KMS-11 (cell line): Measurements from ENCODE around the gene E4F1.
"Not testable (repeated sequence)": the region's sequence is repeated elsewhere in the genome, so short reads cannot be mapped to it uniquely, and the experiment has no call there.

Experiments used
- H2AFZ ChIP-seq: fragments of 200-600 bp; sonication (generic); 2 replicates; pipeline ENCODE4 v1.6.1; 2016; ENCODE audit warnings: antibody characterized with exemption, mixed run types, low read depth
- H3K27ac ChIP-seq: fragments of 200-600 bp; sonication (generic); 2 replicates; pipeline ENCODE4 v1.6.1; 2016; ENCODE audit warnings: mild to moderate bottlenecking, mixed run types
- H3K27me3 ChIP-seq: fragments of 200-600 bp; sonication (generic); 2 replicates; pipeline ENCODE4 v1.6.1; 2017; ENCODE audit warnings: mild to moderate bottlenecking, low read depth, mixed run types, moderate library complexity; ENCODE audit not compliant: insufficient read depth
- H3K36me3 ChIP-seq: fragments of 200-600 bp; sonication (generic); 2 replicates; pipeline ENCODE4 v1.6.1; 2017; ENCODE audit warnings: mild to moderate bottlenecking, mixed run types; ENCODE audit not compliant: insufficient read depth
- H3K4me1 ChIP-seq: fragments of 200-600 bp; sonication (generic); 2 replicates; pipeline ENCODE4 v1.6.1; 2016; ENCODE audit warnings: mild to moderate bottlenecking, low read depth, mixed run types; ENCODE audit not compliant: poor library complexity, severe bottlenecking
- H3K4me2 ChIP-seq: fragments of 200-600 bp; sonication (generic); 2 replicates; pipeline ENCODE4 v1.7.0; 2016; ENCODE audit warnings: mild to moderate bottlenecking, mixed run types
- H3K4me3 ChIP-seq: fragments of 200-600 bp; sonication (generic); IDR thresholded peaks from 2 replicates; pipeline ENCODE4 v1.6.1; 2017; ENCODE audit warnings: low read depth, low read length, mixed read lengths; ENCODE audit not compliant: insufficient read depth
- H3K79me2 ChIP-seq: fragments of 200-600 bp; sonication (generic); 2 replicates; pipeline ENCODE4 v1.6.1; 2016; ENCODE audit warnings: low read depth, mixed run types; ENCODE audit not compliant: insufficient read depth
- H3K9ac ChIP-seq: fragments of 200-600 bp; sonication (generic); 2 replicates; pipeline ENCODE4 v1.6.1; 2016; ENCODE audit warnings: mild to moderate bottlenecking, mixed run types
- H4K20me1 ChIP-seq: fragments of 200-600 bp; sonication (generic); 2 replicates; pipeline ENCODE4 v1.6.1; 2016; ENCODE audit warnings: mild to moderate bottlenecking, mixed run types; ENCODE audit not compliant: insufficient read depth
- TF ChIP-seq, protein P1 (sequence below): fragments of 200-600 bp; sonication (generic); conservative IDR thresholded peaks from 2 replicates; pipeline ENCODE4 v1.6.1; 2017; ENCODE audit warnings: low read depth, mild to moderate bottlenecking, antibody characterized with exemption, low read length, moderate library complexity, mixed read lengths

Gene E4F1

DNA sequence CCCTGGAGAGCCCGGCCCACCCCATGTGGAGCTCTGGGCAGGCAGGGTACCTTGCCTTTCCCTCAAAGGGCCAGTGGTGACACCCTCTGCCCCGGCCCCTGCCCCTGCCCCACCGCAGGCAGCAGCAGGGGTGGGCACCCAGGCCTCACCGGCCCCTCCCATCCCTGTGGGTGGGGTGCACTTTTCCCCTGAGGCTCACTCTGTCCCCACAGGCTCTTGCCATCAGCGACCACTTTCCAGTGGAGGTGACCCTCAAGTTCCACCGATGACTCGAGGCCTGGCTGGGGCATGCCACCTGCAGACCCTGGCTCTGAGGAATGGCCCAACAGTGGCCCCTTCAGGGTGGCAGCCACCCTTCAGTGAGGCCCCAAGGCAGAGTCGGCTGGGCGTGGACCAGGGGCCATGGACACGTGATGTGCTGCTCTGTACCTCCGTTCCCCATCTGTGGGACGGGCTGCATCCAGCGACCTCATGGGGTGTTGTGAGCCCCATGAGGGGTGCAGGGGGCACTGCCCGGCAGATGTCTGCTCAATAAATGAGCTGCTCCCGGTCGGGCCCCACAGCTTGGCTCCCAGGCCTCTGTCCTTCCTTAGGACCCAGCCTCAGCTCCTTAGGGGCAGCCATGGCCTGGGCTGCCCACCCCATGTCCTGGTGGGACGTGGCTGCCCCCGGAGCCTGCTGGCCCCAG lies 14.9 kb downstream of the E4F1 start:
- TF ChIP-seq, protein P1, sequence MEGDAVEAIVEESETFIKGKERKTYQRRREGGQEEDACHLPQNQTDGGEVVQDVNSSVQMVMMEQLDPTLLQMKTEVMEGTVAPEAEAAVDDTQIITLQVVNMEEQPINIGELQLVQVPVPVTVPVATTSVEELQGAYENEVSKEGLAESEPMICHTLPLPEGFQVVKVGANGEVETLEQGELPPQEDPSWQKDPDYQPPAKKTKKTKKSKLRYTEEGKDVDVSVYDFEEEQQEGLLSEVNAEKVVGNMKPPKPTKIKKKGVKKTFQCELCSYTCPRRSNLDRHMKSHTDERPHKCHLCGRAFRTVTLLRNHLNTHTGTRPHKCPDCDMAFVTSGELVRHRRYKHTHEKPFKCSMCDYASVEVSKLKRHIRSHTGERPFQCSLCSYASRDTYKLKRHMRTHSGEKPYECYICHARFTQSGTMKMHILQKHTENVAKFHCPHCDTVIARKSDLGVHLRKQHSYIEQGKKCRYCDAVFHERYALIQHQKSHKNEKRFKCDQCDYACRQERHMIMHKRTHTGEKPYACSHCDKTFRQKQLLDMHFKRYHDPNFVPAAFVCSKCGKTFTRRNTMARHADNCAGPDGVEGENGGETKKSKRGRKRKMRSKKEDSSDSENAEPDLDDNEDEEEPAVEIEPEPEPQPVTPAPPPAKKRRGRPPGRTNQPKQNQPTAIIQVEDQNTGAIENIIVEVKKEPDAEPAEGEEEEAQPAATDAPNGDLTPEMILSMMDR, result no peak
- H4K20me1 ChIP-seq, result no peaks in the 10 kb centered on the region
- no peaks in the 10 kb centered on the region for H3K79me2 ChIP-seq
- H2AFZ ChIP-seq, result no peak overlapping the region
- H3K36me3 ChIP-seq, result 0 out of 2 replicates have a peak, but pooled peaks cover 4% of the 10 kb centered on the region
- H3K27me3 ChIP-seq, result no peaks in the 10 kb centered on the region
- no peak overlapping the region for H3K4me2 ChIP-seq
- no peak overlapping the region for H3K27ac ChIP-seq
- H3K4me1 ChIP-seq, result no peaks in the 10 kb centered on the region
- no peak overlapping the region for H3K9ac ChIP-seq
- H3K4me3 ChIP-seq, result no peak overlapping the region

DNA sequence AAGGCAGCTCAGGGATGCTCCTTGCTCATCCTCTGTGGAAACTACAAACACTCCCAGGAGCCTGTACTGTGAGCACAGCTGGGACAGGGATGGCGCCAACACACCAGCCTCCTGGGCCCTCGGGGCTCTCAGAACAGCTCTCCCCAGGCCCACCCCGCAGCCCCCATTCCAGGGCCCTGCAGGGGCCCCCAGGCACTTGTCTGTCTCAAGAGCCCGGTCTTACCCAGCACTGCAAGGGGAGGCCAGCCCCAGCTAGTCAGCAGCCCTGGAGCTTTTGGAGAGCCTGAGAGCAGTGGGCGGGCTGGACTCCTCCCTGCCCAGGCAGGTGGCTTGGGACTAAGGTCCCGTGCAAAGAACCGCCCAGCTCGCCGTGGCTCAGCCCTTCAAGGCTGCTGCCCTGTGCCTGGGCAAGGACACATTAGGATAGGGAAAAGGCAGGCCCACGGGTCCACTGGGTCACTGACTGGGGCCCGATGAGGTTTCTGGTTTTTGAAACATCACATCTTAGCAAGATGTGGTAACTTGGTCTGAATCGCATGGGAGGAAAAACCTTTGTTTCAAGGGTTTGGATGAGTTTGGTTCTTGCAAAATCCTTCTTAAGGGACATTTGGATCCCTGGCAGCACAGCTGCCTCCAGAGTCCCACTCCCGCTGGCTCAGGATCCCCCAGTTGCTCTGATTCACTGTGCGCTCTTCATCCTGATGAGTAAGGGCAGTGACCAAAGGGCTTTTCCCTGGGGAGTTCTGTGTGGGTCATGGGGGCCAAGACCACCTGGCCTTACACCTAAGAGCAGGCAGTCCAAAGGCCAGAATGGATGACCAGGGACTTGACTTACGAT lies 15.7 kb downstream of the E4F1 start:
- Histone ChIP-seq H3K36me3 (0 out of 2 replicates have a peak, but pooled peaks cover 4% of the 10 kb centered on the region), H2AFZ (no peak overlapping the region), H3K4me2 (no peak overlapping the region), H3K4me1 (no peaks in the 10 kb centered on the region), H3K4me3 (no peak overlapping the region), H3K27me3 (no peaks in the 10 kb centered on the region), H3K9ac (no peak overlapping the region), H3K79me2 (no peaks in the 10 kb centered on the region), H4K20me1 (no peaks in the 10 kb centered on the region), H3K27ac (no peak overlapping the region)
- TF ChIP-seq, protein P1, result no peak

DNA sequence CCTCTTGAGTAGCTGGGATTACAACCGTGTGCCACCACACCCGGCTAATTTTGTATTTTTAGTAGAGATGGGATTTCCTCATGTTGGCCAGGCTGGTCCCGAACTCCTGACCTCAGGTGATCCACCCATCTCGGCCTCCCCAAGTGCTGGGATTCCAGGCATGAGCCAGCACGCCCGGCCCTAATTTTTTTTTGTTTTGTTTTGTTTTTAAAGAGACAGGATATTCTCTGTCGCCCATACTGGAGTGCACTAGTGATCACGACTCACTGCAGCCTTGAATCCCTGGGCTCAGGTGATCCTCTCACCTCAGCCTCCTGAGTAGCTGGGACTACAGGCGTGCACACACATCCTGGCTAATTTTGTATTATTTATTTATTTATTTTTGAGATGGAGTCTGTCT lies 16.9 kb downstream of the E4F1 start:
- not testable (repeated sequence) for H3K9ac ChIP-seq, H3K4me3 ChIP-seq, H4K20me1 ChIP-seq, H2AFZ ChIP-seq, H3K4me2 ChIP-seq, H3K27me3 ChIP-seq, H3K36me3 ChIP-seq, H3K27ac ChIP-seq, H3K4me1 ChIP-seq, H3K79me2 ChIP-seq

DNA sequence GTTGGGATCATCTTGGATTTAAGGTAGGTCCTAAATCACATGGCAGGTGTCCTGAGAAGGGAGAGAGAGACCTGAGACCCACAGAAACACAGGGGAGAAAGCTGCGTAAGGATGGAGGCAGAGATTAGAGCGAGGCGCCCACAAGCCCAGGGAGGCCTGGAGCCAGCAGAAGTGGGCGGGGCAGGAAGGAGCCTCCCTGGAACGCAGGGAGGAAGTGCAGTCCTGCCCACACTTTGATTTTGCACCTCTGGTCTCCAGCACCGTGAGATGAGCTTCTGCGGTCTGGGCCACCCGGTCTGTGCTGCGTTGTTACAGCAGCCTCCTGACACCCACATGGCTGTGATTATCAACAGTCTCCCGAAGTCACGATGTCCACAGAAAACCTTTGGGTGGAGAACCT lies 19.2 kb downstream of the E4F1 start:
- no peak overlapping the region for H2AFZ ChIP-seq
- H3K9ac ChIP-seq, result no peak overlapping the region
- TF ChIP-seq, protein P1, result no peak
- H3K79me2 ChIP-seq, result peaks cover 3% of the 10 kb centered on the region; the same call in 1 of the 2 replicates
- no peak overlapping the region for H3K27ac ChIP-seq
- H3K4me2 ChIP-seq, result no peak overlapping the region
- H4K20me1 ChIP-seq, result no peaks in the 10 kb centered on the region
- H3K36me3 ChIP-seq, result peaks cover 7% of the 10 kb centered on the region; the same call in 1 of the 2 replicates
- no peak overlapping the region for H3K4me3 ChIP-seq
- H3K27me3 ChIP-seq, result no peaks in the 10 kb centered on the region
- no peaks in the 10 kb centered on the region for H3K4me1 ChIP-seq
